Right ventricle myocardium inferior (tissue), 1 donor: ENCODE results near the gene CFAP299. TPM values are rescaled to one million over a fixed set of nuclear protein-coding genes. Genes with fewer than 3 reads are reported as not detected.
"Not testable (repeated sequence)": the region's sequence is repeated elsewhere in the genome, so short reads cannot be mapped to it uniquely, and the experiment has no call there.

Experiments used
- ATAC-seq: fragments of 200-7000 bp; cut with Tn5 transposase; one replicate; pipeline ENCODE4 v1.9.1; 2020; ENCODE audit warnings: mild to moderate bottlenecking, moderate library complexity
- DNase-seq: peaks from one replicate; pipeline ENCODE4 v3.0.0; 2021; ENCODE audit errors: missing footprints
- intact Hi-C: fragments of 100-400 bp; cut with DNase I; formaldehyde crosslinking; loops from one replicate; pipeline ENCODE4 v1.11.0; 2022
- long read RNA-seq: library from polyadenylated mRNA; unstranded; transcript quantifications from one replicate; pipeline ENCODE4 v2.0.0, GENCODE V29; 2021
- total RNA-seq: library from RNA; stranded (reverse); fragmentation: NEBNext Ultra II Directional; extraction: Animal tissue kit (Norgen Biotek cat#: 25700); gene quantifications from one replicate; pipeline ENCODE4 v1.2.1, GENCODE V29; 2021
- donor health status: DM: no; HTN: yes; CAD: no; lungs with severe emphysema.

CFAP299 gene
- total RNA-seq: 0.38 TPM
- long read RNA-seq: 0 reads

- DNase-seq (peak; percentile 92), ATAC-seq (peak; percentile 96)
- intact Hi-C loops: loop anchor here (5.0 kb wide), 2 partner anchors 133 to 1383 kb away; no protein-coding TSS in a partner anchor
Measured at GRCh38 chr4:80335554-80336358, at the start of gene CFAP299. Gene CFAP299, plus strand, starts transcription at chr4:80335730.

- no peak for DNase-seq
- intact Hi-C loops: no loop called here
Measured at GRCh38 chr4:80286451-80286850, 49.1 kb upstream of the CFAP299 start.

GRCh38 chr4:80290665-80291064, 44.9 kb upstream of the CFAP299 start:
- DNase-seq, intact Hi-C loops, ATAC-seq: not testable (repeated sequence)

More at GRCh38 chr4:80286451-80286850, 49.1 kb upstream of the CFAP299 start:
- no peak for ATAC-seq

GRCh38 chr4:80294206-80294605, 41.3 kb upstream of the CFAP299 start:
- intact Hi-C loops: no loop called here
- DNase-seq (no peak), ATAC-seq (no peak)

- no peak for ATAC-seq
- intact Hi-C loops: no loop called here
- DNase-seq: no peak
Measured at GRCh38 chr4:80295336-80295735, 40.2 kb upstream of the CFAP299 start.

- no peak for ATAC-seq
- intact Hi-C loops: no loop called here
- DNase-seq: no peak
Measured at GRCh38 chr4:80295826-80296225, 39.7 kb upstream of the CFAP299 start.

- ATAC-seq (no peak), DNase-seq (no peak)
- intact Hi-C loops: no loop called here
Measured at GRCh38 chr4:80301884-80302283, 33.6 kb upstream of the CFAP299 start.

GRCh38 chr4:80302616-80303223, 32.8 kb upstream of the CFAP299 start:
- intact Hi-C loops: no loop called here
- no peak for ATAC-seq

GRCh38 chr4:80305466-80305865, 30.1 kb upstream of the CFAP299 start:
- ATAC-seq: no peak
- no peak for DNase-seq
- intact Hi-C loops: no loop called here

More at GRCh38 chr4:80302616-80303223, 32.8 kb upstream of the CFAP299 start:
- no peak for DNase-seq

GRCh38 chr4:80306260-80306659, 29.3 kb upstream of the CFAP299 start:
- DNase-seq (no peak), ATAC-seq (no peak)
- intact Hi-C loops: no loop called here

- no peak for ATAC-seq
- intact Hi-C loops: no loop called here
- DNase-seq: no peak
Measured at GRCh38 chr4:80307183-80307735, 28.3 kb upstream of the CFAP299 start.

GRCh38 chr4:80307774-80308465, 27.6 kb upstream of the CFAP299 start:
- intact Hi-C loops: no loop called here
- DNase-seq: no peak
- no peak for ATAC-seq

- no peak for DNase-seq
Measured at GRCh38 chr4:80308466-80308822, 27.1 kb upstream of the CFAP299 start.

GRCh38 chr4:80309294-80310004, 26.1 kb upstream of the CFAP299 start:
- intact Hi-C loops: no loop called here
- DNase-seq (no peak), ATAC-seq (no peak)

More at GRCh38 chr4:80308466-80308822, 27.1 kb upstream of the CFAP299 start:
- intact Hi-C loops: no loop called here
- ATAC-seq: no peak

- DNase-seq (no peak), ATAC-seq (no peak)
- intact Hi-C loops: no loop called here
Measured at GRCh38 chr4:80311130-80311529, 24.4 kb upstream of the CFAP299 start.

- no peak for DNase-seq
- ATAC-seq: no peak
- intact Hi-C loops: no loop called here
Measured at GRCh38 chr4:80312124-80312523, 23.4 kb upstream of the CFAP299 start.

GRCh38 chr4:80313627-80314026, 21.9 kb upstream of the CFAP299 start:
- intact Hi-C loops: no loop called here
- DNase-seq: no peak
- ATAC-seq: no peak

GRCh38 chr4:80315848-80316247, 19.7 kb upstream of the CFAP299 start:
- DNase-seq, ATAC-seq, intact Hi-C loops: not testable (repeated sequence)

- intact Hi-C loops: no loop called here
- ATAC-seq (no peak), DNase-seq (peak; percentile 49)
Measured at GRCh38 chr4:80321341-80321740, 14.2 kb upstream of the CFAP299 start.
